C4-2B (cell line): Measurements from ENCODE around the gene WBP1L.
A peak's percentile ranks its signal among the peaks of the same experiment; 100 is the strongest.
"Not testable (repeated sequence)": the region's sequence is repeated elsewhere in the genome, so short reads cannot be mapped to it uniquely, and the experiment has no call there.

Experiments
- H3K27ac ChIP-seq: fragments of 450-650 bp; 2 replicates; pipeline ENCODE4 v1.5.1; 2017
- ZFX ChIP-seq: fragments of 450-650 bp; IDR thresholded peaks from 2 replicates; pipeline ENCODE4 v1.6.1; 2017
- TF ChIP-seq, protein P1 (sequence below): fragments of 450-650 bp; conservative IDR thresholded peaks from 2 replicates; pipeline ENCODE4 v1.5.1; 2017; ENCODE audit warnings: mild to moderate bottlenecking

The WBP1L gene

DNA sequence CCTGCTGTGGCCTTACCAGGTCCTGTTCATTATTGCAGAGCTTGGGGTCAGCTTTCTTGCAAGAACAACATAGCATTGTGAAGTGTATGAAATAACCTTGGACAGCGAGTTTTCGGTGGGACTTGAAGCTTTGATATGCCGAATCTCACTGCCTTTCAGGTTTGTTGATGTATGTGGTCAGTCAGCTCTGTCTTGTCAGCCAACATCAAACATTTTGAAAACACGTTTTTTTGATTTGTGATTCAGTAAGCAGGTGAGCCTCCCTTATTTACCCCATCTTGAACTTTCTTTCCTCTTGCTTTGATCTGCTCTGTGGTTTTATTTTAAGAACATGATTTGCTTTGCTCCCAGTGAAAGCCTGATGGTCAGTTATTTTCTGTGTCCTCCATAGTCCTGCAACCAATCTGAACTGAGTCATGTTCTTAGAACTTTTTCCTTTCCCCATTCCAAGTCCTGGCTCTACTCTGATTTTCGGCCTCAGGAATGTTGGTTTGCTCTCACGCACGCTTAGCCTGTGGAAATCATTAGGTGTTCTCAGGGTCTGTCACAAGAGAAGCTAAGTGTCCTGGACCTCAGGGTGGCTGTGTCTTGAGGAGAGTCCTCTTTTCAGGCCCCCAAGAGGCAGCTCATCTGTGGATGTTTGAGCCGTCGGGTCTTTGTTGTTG, 8.7 kb downstream of the WBP1L start:
- H3K27ac ChIP-seq: no peak overlapping the region
- no peak for TF ChIP-seq ZFX

DNA sequence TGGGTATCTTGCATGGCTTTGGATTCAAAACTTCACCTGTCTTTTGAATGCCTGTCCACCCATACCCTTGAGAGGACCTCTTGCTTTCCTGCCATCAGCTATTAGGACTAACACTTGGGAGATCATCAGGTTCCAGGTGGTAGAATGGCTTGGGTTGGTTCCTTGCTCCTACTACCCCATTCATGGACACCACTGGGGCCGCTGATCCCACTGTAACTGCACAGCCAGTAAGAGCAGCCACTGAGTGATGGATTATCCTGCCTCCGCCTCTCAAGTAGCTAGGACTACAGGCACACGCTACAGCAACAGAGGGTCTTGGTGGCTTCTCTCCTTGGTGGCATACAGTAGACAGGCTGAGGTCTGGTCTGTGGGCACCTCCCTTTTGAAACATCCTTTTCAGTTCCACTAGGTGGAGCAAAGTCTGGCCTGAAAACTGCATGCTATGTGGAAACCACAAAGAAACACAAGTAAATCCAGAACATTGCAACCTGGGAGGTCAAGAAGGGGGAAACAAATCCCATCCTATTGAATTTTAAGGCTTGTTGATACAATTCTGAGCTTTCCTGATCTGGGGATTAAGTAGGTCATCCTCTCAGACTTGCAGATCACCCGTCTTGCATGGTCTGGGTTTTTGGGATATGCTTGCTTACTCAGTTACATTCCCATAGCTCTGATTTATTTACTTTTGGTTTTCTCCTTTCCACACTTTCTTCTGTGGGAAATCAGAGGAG, 9.4 kb downstream of the WBP1L start:
- no peak for TF ChIP-seq ZFX
- TF ChIP-seq, protein P1, sequence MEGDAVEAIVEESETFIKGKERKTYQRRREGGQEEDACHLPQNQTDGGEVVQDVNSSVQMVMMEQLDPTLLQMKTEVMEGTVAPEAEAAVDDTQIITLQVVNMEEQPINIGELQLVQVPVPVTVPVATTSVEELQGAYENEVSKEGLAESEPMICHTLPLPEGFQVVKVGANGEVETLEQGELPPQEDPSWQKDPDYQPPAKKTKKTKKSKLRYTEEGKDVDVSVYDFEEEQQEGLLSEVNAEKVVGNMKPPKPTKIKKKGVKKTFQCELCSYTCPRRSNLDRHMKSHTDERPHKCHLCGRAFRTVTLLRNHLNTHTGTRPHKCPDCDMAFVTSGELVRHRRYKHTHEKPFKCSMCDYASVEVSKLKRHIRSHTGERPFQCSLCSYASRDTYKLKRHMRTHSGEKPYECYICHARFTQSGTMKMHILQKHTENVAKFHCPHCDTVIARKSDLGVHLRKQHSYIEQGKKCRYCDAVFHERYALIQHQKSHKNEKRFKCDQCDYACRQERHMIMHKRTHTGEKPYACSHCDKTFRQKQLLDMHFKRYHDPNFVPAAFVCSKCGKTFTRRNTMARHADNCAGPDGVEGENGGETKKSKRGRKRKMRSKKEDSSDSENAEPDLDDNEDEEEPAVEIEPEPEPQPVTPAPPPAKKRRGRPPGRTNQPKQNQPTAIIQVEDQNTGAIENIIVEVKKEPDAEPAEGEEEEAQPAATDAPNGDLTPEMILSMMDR: peak; percentile 70
- no peak overlapping the region for H3K27ac ChIP-seq

GRCh38 chr10:102753718-102754117, 10.0 kb downstream of the WBP1L start:
- TF ChIP-seq, protein P1: no peak
- H3K27ac ChIP-seq: no peak overlapping the region

GRCh38 chr10:102757323-102757722, 13.6 kb downstream of the WBP1L start:
- TF ChIP-seq, protein P1: no peak
- no peak for TF ChIP-seq ZFX
- H3K27ac ChIP-seq: no peak overlapping the region

- TF ChIP-seq, protein P1: no peak
- no peak for TF ChIP-seq ZFX
- H3K27ac ChIP-seq: no peak overlapping the region
These were observed 14.6 kb downstream of the WBP1L start for GRCh38 chr10:102758240-102758932.

GRCh38 chr10:102758933-102759262, 15.2 kb downstream of the WBP1L start:
- not testable (repeated sequence) for H3K27ac ChIP-seq

GRCh38 chr10:102759497-102760210, 15.9 kb downstream of the WBP1L start:
- TF ChIP-seq, protein P1: no peak
- TF ChIP-seq ZFX: no peak
- no peak overlapping the region for H3K27ac ChIP-seq

GRCh38 chr10:102761981-102762380, 18.2 kb downstream of the WBP1L start:
- no peak for TF ChIP-seq ZFX
- TF ChIP-seq, protein P1: no peak

More at GRCh38 chr10:102761981-102762380, 18.2 kb downstream of the WBP1L start:
- H3K27ac ChIP-seq: no peak overlapping the region
